GM13977 (cell line): Measurements from ENCODE around the gene PLP1.

Experiments
- DNase-seq: peaks from one replicate; pipeline ENCODE4 v3.0.0; 2012; ENCODE audit warnings: low spot score
- CTCF ChIP-seq: IDR thresholded peaks from 2 replicates; pipeline ENCODE4 v1.5.1; 2012; ENCODE audit warnings: mild to moderate bottlenecking, control low read depth; ENCODE audit not compliant: insufficient read depth; ENCODE audit errors: extremely low read depth, missing control alignments
- in situ Hi-C: fragments of 300-500 bp; cut with MboI; formaldehyde crosslinking; loops from one replicate; pipeline ENCODE4 v1.12.0; 2022; ENCODE audit warnings: low sequenced_read_pairs, low pct_unique_long_range_greater_than_20kb, mixed read lengths, inconsistent platforms; ENCODE audit not compliant: unreplicated experiment

PLP1 gene

GRCh38 chrX:103831342-103831802 lies 54.7 kb downstream of the PLP1 start:
- in situ Hi-C loops: loop anchor here (25.0 kb wide), 1 partner anchor 281 kb away; the partner anchor contains the start of gene ZCCHC18
- no peak for DNase-seq
- TF ChIP-seq CTCF: no peak

GRCh38 chrX:103831803-103832544 lies 55.3 kb downstream of the PLP1 start, which contains the start of gene RAB9B:
TSS of gene RAB9B (minus strand) at chrX:103832257. CDS start at chrX:103825784, 6,473 bp downstream.
- in situ Hi-C loops: loop anchor here (25.0 kb wide), 1 partner anchor 280 kb away; the partner anchor contains the start of gene ZCCHC18
- peak; percentile 69 for DNase-seq
- no peak for TF ChIP-seq CTCF

DNA sequence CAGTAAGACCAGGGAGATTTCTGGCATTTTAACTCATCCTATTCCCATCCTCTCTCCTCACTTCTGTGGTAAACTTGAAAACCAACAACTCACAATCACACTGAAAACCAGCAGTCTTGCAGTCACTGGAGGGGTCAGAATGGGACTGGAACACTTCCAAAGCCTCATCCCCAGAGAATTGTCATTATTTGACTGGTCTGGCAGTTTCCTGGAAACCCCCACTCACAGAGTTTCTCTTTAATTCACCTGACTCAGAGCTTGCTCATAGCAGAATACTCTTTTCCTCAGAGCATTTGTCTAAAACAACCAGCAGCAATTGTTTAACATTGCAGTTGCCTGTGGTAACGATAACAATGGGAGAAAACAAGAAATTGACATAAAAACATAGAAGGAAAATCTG lies 62.8 kb downstream of the PLP1 start:
- TF ChIP-seq CTCF: no peak
- in situ Hi-C loops: loop anchor here (25.0 kb wide), 1 partner anchor 273 kb away; the partner anchor contains the start of gene ZCCHC18
- DNase-seq: no peak
